Measurements from ENCODE around the gene MYO18B. TPM values are rescaled to one million over a fixed set of nuclear protein-coding genes. Genes with fewer than 3 reads are reported as not detected.
"Not testable (repeated sequence)": the region's sequence is repeated elsewhere in the genome, so short reads cannot be mapped to it uniquely, and the experiment has no call there.

MYO18B gene
- total and polyA plus RNA-seq, 7 donors, result 79.3 to 434 (median 273) TPM

DNA sequence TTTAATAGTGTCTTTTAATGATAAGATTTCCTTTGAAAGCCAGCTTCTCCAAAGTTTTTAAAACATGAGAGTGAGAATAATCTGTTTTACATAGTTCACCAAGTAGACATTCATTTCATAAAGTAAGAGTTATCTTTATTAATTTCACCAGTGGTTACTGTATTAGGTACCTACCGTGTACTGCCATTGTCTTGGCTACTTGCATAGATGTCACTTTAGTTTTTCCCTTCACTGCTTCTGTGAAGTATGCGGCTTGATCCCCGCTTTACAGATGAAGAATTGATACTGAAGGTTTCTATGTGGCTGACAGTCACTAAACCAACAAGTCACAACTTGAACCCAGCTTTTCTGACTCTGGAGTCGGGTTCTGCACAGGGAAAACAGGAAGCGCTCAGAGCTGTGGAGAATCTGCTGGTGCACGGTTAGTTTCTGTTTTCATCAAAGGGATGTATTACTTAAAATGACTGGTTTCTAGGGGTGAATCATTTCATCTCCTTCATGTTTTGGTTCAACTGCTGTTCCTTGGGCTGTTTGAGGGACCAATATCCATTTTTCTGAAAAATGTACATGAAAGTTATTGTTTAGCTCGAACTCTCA, 39.3 kb upstream of the MYO18B start:
- H3K9me3 ChIP-seq, result no peaks in the 10 kb centered on the region
- DNase-seq (no peak), ATAC-seq (no peak)
- 77 to 90% (median 81%) methylated on average over 7 of the region's 7 CpGs for WGBS, 3 donors
- no peak overlapping the region for H3K4me3 ChIP-seq
- H3K4me1 ChIP-seq, result peaks cover 11% of the 10 kb centered on the region
- no peak overlapping the region for H3K27ac ChIP-seq
- intact Hi-C loops (cut with DNase I), result loop anchor here (5.0 to 10.0 kb wide), 3 partner anchors 70 to 248 kb away; no protein-coding TSS in a partner anchor
- H3K27me3 ChIP-seq (ENCODE audit: insufficient read depth in 3 of 3, low read length in 2 of 3), result no peaks in the 10 kb centered on the region
- TF ChIP-seq, protein P1, sequence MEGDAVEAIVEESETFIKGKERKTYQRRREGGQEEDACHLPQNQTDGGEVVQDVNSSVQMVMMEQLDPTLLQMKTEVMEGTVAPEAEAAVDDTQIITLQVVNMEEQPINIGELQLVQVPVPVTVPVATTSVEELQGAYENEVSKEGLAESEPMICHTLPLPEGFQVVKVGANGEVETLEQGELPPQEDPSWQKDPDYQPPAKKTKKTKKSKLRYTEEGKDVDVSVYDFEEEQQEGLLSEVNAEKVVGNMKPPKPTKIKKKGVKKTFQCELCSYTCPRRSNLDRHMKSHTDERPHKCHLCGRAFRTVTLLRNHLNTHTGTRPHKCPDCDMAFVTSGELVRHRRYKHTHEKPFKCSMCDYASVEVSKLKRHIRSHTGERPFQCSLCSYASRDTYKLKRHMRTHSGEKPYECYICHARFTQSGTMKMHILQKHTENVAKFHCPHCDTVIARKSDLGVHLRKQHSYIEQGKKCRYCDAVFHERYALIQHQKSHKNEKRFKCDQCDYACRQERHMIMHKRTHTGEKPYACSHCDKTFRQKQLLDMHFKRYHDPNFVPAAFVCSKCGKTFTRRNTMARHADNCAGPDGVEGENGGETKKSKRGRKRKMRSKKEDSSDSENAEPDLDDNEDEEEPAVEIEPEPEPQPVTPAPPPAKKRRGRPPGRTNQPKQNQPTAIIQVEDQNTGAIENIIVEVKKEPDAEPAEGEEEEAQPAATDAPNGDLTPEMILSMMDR (IDR thresholded peaks at IDR 0.05), result no peak
- H3K36me3 ChIP-seq (ENCODE audit: insufficient read depth in 1 of 2, low read depth in 1 of 2), result no peaks in the 10 kb centered on the region

DNA sequence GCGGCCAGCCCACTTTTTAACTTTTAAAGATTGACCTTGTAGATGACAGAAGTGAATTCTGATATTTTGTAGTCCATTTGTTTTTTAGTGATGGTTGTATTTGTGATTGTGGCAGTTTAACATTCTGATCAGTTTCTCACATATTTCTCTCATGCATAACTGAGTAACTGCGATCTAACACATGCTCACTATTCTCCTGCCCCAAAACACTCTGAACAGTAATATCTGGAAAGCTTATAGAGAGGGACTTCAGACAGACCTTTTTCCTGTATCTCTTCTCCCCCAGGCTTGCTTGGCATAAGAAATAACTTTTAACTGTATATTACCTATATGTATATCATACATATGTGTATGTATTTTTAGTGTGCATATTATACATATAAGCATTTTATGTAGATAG, 37.3 kb upstream of the MYO18B start:
- Histone ChIP-seq H3K9me3 (no peaks in the 10 kb centered on the region), H3K4me3 (no peak overlapping the region), H3K4me1 (peaks cover 11% of the 10 kb centered on the region), H3K36me3 (ENCODE audit: insufficient read depth in 1 of 2, low read depth in 1 of 2) (no peaks in the 10 kb centered on the region), H3K27ac (no peak overlapping the region), H3K27me3 (ENCODE audit: insufficient read depth in 3 of 3, low read length in 2 of 3) (no peaks in the 10 kb centered on the region)
- WGBS, 3 donors, result 86 to 96% (median 95%) methylated on average over 2 of the region's 2 CpGs
- intact Hi-C loops (cut with DNase I), result loop anchor here (5.0 to 10.0 kb wide), 3 partner anchors 68 to 250 kb away; no protein-coding TSS in a partner anchor
- DNase-seq (no peak), ATAC-seq (no peak)
- TF ChIP-seq, protein P1 (IDR thresholded peaks at IDR 0.05), result no peak

DNA sequence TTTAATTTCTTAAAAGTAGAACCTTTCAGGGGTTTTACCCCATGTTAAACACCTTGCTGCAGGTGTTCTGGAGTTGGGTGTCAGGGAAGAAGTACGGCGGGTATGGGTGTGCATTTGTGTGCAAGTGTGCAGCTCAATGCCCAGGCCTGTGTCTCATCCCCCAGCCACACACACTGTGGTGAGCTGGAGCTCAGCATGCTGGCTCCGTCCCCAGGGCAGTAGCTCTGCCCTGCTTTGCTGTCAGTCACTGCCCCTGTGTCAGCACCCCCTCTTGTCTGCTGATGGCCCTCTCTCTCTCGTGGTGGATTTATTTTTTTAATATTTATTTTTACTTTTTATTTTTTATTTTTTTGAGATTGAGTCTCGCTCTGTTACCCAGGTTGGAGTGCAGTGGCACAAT, 35.8 kb upstream of the MYO18B start:
- Histone ChIP-seq H3K27me3 (ENCODE audit: insufficient read depth in 3 of 3, low read length in 2 of 3) (no peaks in the 10 kb centered on the region), H3K27ac (no peak overlapping the region), H3K4me1 (peaks cover 6% of the 10 kb centered on the region), H3K36me3 (ENCODE audit: insufficient read depth in 1 of 2, low read depth in 1 of 2) (no peaks in the 10 kb centered on the region), H3K4me3 (no peak overlapping the region), H3K9me3 (no peaks in the 10 kb centered on the region)
- intact Hi-C loops (cut with DNase I), result loop anchor here in 1 of 2 donors (10.0 kb wide), 1 partner anchor 251 kb away; no protein-coding TSS in a partner anchor
- no peak for DNase-seq
- no peak for ATAC-seq
- 84 to 91% (median 86%) methylated on average over 5 of the region's 5 CpGs for WGBS, 3 donors
- TF ChIP-seq, protein P1 (IDR thresholded peaks at IDR 0.05), result no peak

GRCh38 chr22:25708430-25708829, 33.6 kb upstream of the MYO18B start:
- ATAC-seq; H3K4me3 ChIP-seq; H3K27ac ChIP-seq; H3K36me3 ChIP-seq (ENCODE audit: insufficient read depth in 1 of 2, low read depth in 1 of 2); H3K4me1 ChIP-seq; H3K27me3 ChIP-seq (ENCODE audit: insufficient read depth in 3 of 3, low read length in 2 of 3); H3K9me3 ChIP-seq; DNase-seq: not testable (repeated sequence)
- intact Hi-C loops (cut with DNase I), result loop anchor here in 1 of 2 donors (10.0 kb wide), 1 partner anchor 254 kb away; no protein-coding TSS in a partner anchor
- 72 to 90% (median 82%) methylated on average over 6 of the region's 6 CpGs for WGBS, 3 donors

DNA sequence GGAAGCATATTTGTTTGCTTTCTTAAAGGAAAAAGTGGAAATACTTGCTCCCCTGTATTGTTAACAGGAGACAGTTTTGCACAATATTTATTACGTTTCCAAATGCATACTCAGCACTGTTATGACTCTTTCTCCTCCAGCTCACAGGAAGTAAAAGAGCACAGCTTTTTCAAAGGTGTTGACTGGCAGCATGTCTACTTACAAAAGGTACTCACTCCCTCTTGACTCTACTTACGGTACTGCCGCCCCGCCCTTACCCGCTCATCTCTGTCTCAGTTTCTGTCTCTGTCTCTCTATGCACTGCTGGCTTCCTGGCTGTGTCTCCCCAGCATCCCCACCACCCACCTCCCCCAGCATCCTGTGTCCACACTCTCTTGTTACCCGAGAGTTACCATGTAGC, 32.2 kb upstream of the MYO18B start:
- H3K4me3 ChIP-seq, result no peak overlapping the region
- WGBS, 3 donors, result 87 to 92% (median 89%) methylated on average over 6 of the region's 6 CpGs
- H3K36me3 ChIP-seq (ENCODE audit: insufficient read depth in 1 of 2, low read depth in 1 of 2), result no peaks in the 10 kb centered on the region
- intact Hi-C loops (cut with DNase I), result loop anchor here (5.0 to 10.0 kb wide), 2 partner anchors 227 to 255 kb away; no protein-coding TSS in a partner anchor
- TF ChIP-seq, protein P1 (IDR thresholded peaks at IDR 0.05), result no peak
- DNase-seq, result no peak
- peaks cover 19% of the 10 kb centered on the region for H3K4me1 ChIP-seq
- no peak for ATAC-seq
- no peaks in the 10 kb centered on the region for H3K9me3 ChIP-seq
- H3K27me3 ChIP-seq (ENCODE audit: insufficient read depth in 3 of 3, low read length in 2 of 3), result no peaks in the 10 kb centered on the region
- H3K27ac ChIP-seq, result no peak overlapping the region

All from psoas muscle (tissue), 8 donors.